GM12878 (cell line): Measurements from ENCODE around the gene IER5L. TPM values are rescaled to one million over a fixed set of nuclear protein-coding genes. Genes with fewer than 3 reads are reported as not detected.

Experiments used
- ATAC-seq: fragments of 200-7000 bp; cut with Tn5 transposase; 3 replicates; pipeline ENCODE4 v1.9.1; 2020; ENCODE audit warnings: mild to moderate bottlenecking, moderate library complexity
- BruUV-seq: library from RNA; stranded (reverse); fragments of 400-500 nt; replicated peaks from 2 replicates; lab custom pipeline; 2021; lab: Mats Ljungman, UMichigan
- CTCF ChIA-PET: fragments of 300-600 bp; sonication (Branson Sonifier 250); formaldehyde crosslinking; extraction: SDS; loops from one replicate; lab custom pipeline; 2021; ENCODE audit warnings: inconsistent platforms; lab: Yijun Ruan, JAX
- POLR2A ChIA-PET: fragments of 350-600 bp; formaldehyde crosslinking; extraction: SDS; loops from one replicate; lab custom pipeline; 2021; ENCODE audit warnings: inconsistent platforms; lab: Charles Lee
- RAD21 ChIA-PET: fragments of 300-600 bp; sonication (Branson Sonifier 250); formaldehyde crosslinking; loops from one replicate; lab custom pipeline; 2023; ENCODE audit warnings: antibody characterized with exemption; ENCODE audit not compliant: unreplicated experiment; lab: Charles Lee
- SMC1A ChIA-PET: fragments of 300-600 bp; sonication (Branson Sonifier 250); formaldehyde crosslinking; loops from one replicate; lab custom pipeline; 2023; ENCODE audit not compliant: unreplicated experiment, uncharacterized antibody; lab: Charles Lee
- DNase-seq: peaks from one replicate; pipeline ENCODE4 v3.0.0-alpha.2; 2011; ENCODE audit warnings: low read depth, low spot score
- FAIRE-seq: peaks from 3 replicates; lab custom pipeline; 2011; peaks lifted over from hg19 to GRCh38; lab: Jason Lieb, UNC
- H2AFZ ChIP-seq: 2 replicates; pipeline ENCODE4 v1.6.0; 2011; ENCODE audit warnings: low read depth, low read length, control low read depth; ENCODE audit not compliant: control insufficient read depth
- H3K27ac ChIP-seq: 2 replicates; pipeline ENCODE4 v1.5.1; 2011; ENCODE audit warnings: control low read depth; ENCODE audit not compliant: control insufficient read depth, insufficient read depth
- H3K27me3 ChIP-seq, 2 experiments: replicated peaks in 1 of 2; 2 replicates each; pipeline versions ENCODE4 v1.6.0 to v1.6.1; 2011; ENCODE audit warnings: low read length in 1 of 2; ENCODE audit not compliant: control insufficient read depth in 2 of 2, insufficient read depth in 2 of 2
- H3K36me3 ChIP-seq, 2 experiments: 2 replicates each; pipeline ENCODE4 v1.5.1; 2011; ENCODE audit warnings: low read length in 1 of 2; ENCODE audit not compliant: control insufficient read depth in 2 of 2, insufficient read depth in 2 of 2
- H3K4me1 ChIP-seq: 2 replicates; pipeline ENCODE4 v1.6.1; 2011; ENCODE audit warnings: mild to moderate bottlenecking, low read length, moderate library complexity, mixed read lengths; ENCODE audit not compliant: control insufficient read depth, insufficient read depth
- H3K4me2 ChIP-seq: 2 replicates; pipeline ENCODE4 v1.6.0; 2011; ENCODE audit warnings: control low read depth; ENCODE audit not compliant: control insufficient read depth, insufficient read depth
- H3K4me3 ChIP-seq: fragments of 200-600 bp; sonication (generic); 2 replicates; pipeline ENCODE4 v1.5.1; 2016
- H3K79me2 ChIP-seq: 2 replicates; pipeline ENCODE4 v1.6.0; 2011; ENCODE audit warnings: low read length; ENCODE audit not compliant: control insufficient read depth, insufficient read depth
- H3K9ac ChIP-seq: 2 replicates; pipeline ENCODE4 v1.8.0; 2011; ENCODE audit warnings: low read length, control low read depth, mixed read lengths; ENCODE audit not compliant: control insufficient read depth, insufficient read depth
- H3K9me3 ChIP-seq: replicated peaks from 3 replicates; pipeline ENCODE4 v1.5.1; 2011; ENCODE audit warnings: mild to moderate bottlenecking, low read length; ENCODE audit not compliant: control insufficient read depth, insufficient read depth
- H4K20me1 ChIP-seq: 2 replicates; pipeline ENCODE4 v1.6.0; 2011; ENCODE audit not compliant: control insufficient read depth, insufficient read depth
- ASH2L ChIP-seq: fragments of 300-600, 200-600 bp; sonication (generic); IDR thresholded peaks from 2 replicates; pipeline ENCODE4 v1.6.1; 2017; ENCODE audit warnings: low read depth, mild to moderate bottlenecking, borderline replicate concordance
- ATF7 ChIP-seq: fragments of 450-650 bp; IDR thresholded peaks from 2 replicates; pipeline ENCODE4 v1.6.1; 2016; ENCODE audit warnings: low read depth, mild to moderate bottlenecking
- BACH1 ChIP-seq: fragments of 450-650 bp; IDR thresholded peaks from 2 replicates; pipeline ENCODE4 v1.6.1; 2017; ENCODE audit warnings: mild to moderate bottlenecking, borderline replicate concordance
- ESRRA ChIP-seq: IDR thresholded peaks from 2 replicates; pipeline ENCODE4 v1.6.1; 2012; ENCODE audit warnings: mild to moderate bottlenecking, low read length, improper control_type of control experiment
- HDGF ChIP-seq: fragments of 450-650 bp; IDR thresholded peaks from 2 replicates; pipeline ENCODE4 v1.6.1; 2016; ENCODE audit warnings: antibody characterized with exemption
- NRF1 ChIP-seq: conservative IDR thresholded peaks from 2 replicates; pipeline ENCODE4 v1.6.1; 2011; ENCODE audit warnings: mild to moderate bottlenecking, low read depth, low read length, improper control_type of control experiment
- PML ChIP-seq: IDR thresholded peaks from 2 replicates; pipeline ENCODE4 v1.6.1; 2012; ENCODE audit warnings: low read length, inconsistent platforms
- POLR2AphosphoS5 ChIP-seq: IDR thresholded peaks from 2 replicates; pipeline ENCODE4 v1.6.1; 2011; ENCODE audit warnings: mild to moderate bottlenecking, low read length, inconsistent platforms
- SPI1 ChIP-seq: IDR thresholded peaks from 2 replicates; pipeline ENCODE4 v1.6.1; 2011; ENCODE audit warnings: low read depth, mild to moderate bottlenecking, low read length, moderate library complexity, borderline replicate concordance; ENCODE audit not compliant: insufficient read depth
- ZSCAN29 ChIP-seq: fragments of 450-650 bp; IDR thresholded peaks from 2 replicates; pipeline ENCODE4 v1.6.1; 2017; ENCODE audit warnings: mild to moderate bottlenecking, moderate library complexity
- WGBS: methylation state at CpG from one replicate; pipeline ENCODE4 v1.1.6; 2016; ENCODE audit warnings: low lambda C conversion rate; ENCODE audit not compliant: insufficient replicate concordance, insufficient coverage; ENCODE audit errors: missing lambda C conversion rate; 5-methylcytosine and 5-hydroxymethylcytosine counted together
- in situ Hi-C: fragments of 300-500 bp; cut with MboI; formaldehyde crosslinking; loops from 9 replicates; pipeline ENCODE4 v1.14.3; 2018; ENCODE audit warnings: mixed read lengths
- intact Hi-C: fragments of 100-400 bp; cut with micrococcal nuclease; formaldehyde crosslinking; loops from one replicate; pipeline ENCODE4 v1.14.2; 2022; ENCODE audit not compliant: unreplicated experiment
- polyA plus RNA-seq, 11 experiments: library from polyadenylated mRNA; depleted of rRNA in 4 of 11; unstranded in 6 of 11; stranded (reverse) in 5 of 11; fragments of >200 nt; fragmentation: Nextera tagmentation in 4 of 11; fragmentation: Illumina TruSeq in 1 of 11; extraction: Ambion mirVana in 4 of 11; extraction: Trizol in 1 of 11; gene quantifications; 1 replicate in 1 of 11; 2 replicates in 10 of 11; pipeline versions ENCODE4 v1.2.1 to v1.2.3, GENCODE V29; 2011 to 2016; ENCODE audit warnings: inconsistent platforms in 2 of 11, missing spikeins in 2 of 11, low read depth in 1 of 11
- total RNA-seq, 4 experiments: library from RNA; depleted of rRNA in 3 of 4; stranded (reverse); fragments of >200 nt in 3 of 4; fragmentation: Illumina TruSeq in 1 of 4; extraction: Trizol in 1 of 4; gene quantifications; 2 replicates each; pipeline versions ENCODE4 v1.2.1 to v1.2.3, GENCODE V29; 2013 to 2021
- TF ChIP-seq, protein P1 (sequence below): fragments of 450-650 bp; formaldehyde crosslinking; IDR thresholded peaks from 2 replicates; pipeline ENCODE4 v1.5.0; 2022; ENCODE audit warnings: mild to moderate bottlenecking, missing genetic modification characterization
- TF ChIP-seq, protein P2 (sequence below): fragments of 450-650 bp; formaldehyde crosslinking; IDR thresholded peaks from 2 replicates; pipeline ENCODE4 v1.4.0; 2020; ENCODE audit warnings: mild to moderate bottlenecking, moderate library complexity

Gene IER5L
- total and polyA plus RNA-seq, 10 of the 15 experiments (the other 5 are each of a cell fraction or from before 2014, with no cell fraction given): 0.04 to 1.4 (median 0.17) TPM

DNA sequence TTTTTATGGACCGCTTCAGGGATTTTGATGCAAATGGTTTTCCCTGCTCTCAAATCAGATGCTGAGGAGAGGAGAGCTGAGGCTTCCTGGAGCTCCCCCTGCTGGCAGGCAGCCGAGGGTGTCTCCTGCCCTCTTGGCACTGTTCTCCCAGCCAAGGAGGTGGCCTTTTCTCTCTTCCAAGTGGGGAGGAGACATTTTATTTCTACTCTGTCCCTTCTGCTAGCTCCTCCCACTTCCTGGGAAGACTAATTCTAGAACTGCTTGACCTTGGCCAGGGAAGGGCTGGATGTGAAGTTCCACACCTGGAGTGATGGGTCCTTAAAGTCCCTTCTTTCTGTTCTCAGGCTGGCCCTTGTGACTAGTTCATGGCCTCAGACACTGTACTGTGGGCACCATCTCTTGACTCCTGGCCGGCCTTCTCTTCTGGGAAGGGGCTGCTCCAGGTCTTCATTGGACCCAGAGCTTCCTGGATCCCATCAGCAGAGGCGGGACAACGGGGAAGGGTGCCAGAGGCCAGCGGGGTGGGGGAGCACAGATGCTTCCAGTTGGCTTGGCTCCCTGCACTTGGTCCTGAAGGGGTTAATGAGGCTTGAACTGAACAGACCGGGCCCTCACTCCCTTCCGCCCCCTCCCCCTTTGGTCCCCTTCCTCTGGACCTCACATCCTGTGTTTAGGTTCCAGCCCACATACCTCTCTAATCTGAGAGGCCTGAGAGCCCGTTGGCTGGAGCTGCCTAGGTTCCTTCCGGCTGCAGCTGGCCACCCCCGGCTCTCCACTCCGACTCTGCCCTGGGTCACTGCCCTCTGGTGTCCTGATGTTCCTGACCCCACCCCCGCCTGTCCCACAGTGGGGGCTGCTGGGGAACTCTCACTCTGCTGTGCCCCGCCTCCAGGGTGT is 34.8 kb downstream of the IER5L start (continued):
- TF ChIP-seq, protein P1, sequence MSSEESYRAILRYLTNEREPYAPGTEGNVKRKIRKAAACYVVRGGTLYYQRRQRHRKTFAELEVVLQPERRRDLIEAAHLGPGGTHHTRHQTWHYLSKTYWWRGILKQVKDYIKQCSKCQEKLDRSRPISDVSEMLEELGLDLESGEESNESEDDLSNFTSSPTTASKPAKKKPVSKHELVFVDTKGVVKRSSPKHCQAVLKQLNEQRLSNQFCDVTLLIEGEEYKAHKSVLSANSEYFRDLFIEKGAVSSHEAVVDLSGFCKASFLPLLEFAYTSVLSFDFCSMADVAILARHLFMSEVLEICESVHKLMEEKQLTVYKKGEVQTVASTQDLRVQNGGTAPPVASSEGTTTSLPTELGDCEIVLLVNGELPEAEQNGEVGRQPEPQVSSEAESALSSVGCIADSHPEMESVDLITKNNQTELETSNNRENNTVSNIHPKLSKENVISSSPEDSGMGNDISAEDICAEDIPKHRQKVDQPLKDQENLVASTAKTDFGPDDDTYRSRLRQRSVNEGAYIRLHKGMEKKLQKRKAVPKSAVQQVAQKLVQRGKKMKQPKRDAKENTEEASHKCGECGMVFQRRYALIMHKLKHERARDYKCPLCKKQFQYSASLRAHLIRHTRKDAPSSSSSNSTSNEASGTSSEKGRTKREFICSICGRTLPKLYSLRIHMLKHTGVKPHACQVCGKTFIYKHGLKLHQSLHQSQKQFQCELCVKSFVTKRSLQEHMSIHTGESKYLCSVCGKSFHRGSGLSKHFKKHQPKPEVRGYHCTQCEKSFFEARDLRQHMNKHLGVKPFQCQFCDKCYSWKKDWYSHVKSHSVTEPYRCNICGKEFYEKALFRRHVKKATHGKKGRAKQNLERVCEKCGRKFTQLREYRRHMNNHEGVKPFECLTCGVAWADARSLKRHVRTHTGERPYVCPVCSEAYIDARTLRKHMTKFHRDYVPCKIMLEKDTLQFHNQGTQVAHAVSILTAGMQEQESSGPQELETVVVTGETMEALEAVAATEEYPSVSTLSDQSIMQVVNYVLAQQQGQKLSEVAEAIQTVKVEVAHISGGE: no peak

DNA sequence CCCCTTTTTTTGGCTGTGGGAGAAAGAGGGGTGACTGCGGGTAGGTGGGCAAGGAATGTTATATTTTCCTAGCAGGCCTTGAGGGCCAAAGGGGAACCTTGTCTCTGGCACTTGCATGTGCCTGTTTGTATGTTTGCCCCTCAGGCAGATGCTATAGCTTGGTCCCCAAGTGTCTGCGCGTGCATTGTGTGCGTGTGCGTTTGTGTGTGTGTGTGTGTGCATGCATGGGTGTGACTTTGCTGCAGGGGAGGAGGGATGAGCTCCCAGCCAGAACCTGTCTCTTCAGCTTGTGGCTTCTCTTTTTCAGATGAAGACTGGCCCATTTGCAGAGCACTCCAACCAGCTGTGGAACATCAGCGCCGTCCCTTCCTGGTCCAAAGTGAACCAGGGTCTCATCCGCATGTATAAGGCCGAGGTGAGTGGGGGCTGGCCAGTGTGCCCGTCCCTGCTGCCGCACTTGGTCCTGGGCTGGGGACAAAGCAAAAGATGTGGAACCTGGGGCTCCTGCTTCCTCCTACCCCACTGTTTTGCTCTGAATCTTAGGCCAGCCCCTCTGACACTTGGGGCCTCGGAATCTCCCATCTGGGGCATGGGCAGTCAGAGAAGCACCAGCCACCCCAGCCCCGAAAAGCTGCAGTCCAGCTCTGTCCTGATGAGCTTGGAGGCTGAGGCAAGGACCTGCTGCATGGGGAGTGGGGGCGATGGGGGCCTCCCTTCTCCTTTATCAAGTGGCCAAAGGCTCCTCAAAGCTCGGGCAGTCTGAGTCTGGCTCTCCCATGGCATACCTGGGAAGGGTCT is 35.7 kb downstream of the IER5L start:
- POLR2A ChIA-PET: interaction anchor here (0.8 to 2.7 kb wide), 18 partner anchors 11 to 485 kb away, joined by 3 to 11 read pairs (median 3); partner anchors contain the start of genes IER5L, NTMT1 and SH3GLB2
- H3K4me1 ChIP-seq: peaks cover 43% of the 10 kb centered on the region
- peaks cover 7% of the 10 kb centered on the region for H3K79me2 ChIP-seq
- no peaks in the 10 kb centered on the region for H3K27me3 ChIP-seq
- in situ Hi-C loops (no loop called here), intact Hi-C loops (no loop called here)
- H2AFZ ChIP-seq: no peak overlapping the region
- no peak overlapping the region; the same call in 1 of the 2 replicates for H3K4me3 ChIP-seq
- H3K9me3 ChIP-seq: no peaks in the 10 kb centered on the region
- peaks cover 0 to 19% of the 10 kb centered on the region in 2 experiments; a peak in 3 of 4 replicates for H3K36me3 ChIP-seq
- RAD21 ChIA-PET: interaction anchor here (0.6 to 7.8 kb wide), 21 partner anchors 11 to 483 kb away, joined by 3 to 197 read pairs (median 4); partner anchors contain the start of genes IER5L, NTMT1 and SH3GLB2
- DNase-seq (no peak), ATAC-seq (no peak), FAIRE-seq (no peak)
- BruUV-seq: TSS peak; percentile 49
- H3K9ac ChIP-seq: peak overlapping the region; percentile 10; the same call in 1 of the 2 replicates
- no peaks in the 10 kb centered on the region for H4K20me1 ChIP-seq
- CTCF ChIA-PET: interaction anchor here (0.6 to 11.0 kb wide), 44 partner anchors 10 to 780 kb away, joined by 3 to 273 read pairs (median 4); partner anchors contain the start of genes C9orf50, CRAT, DOLPP1 and ENDOG
- H3K27ac ChIP-seq: peak overlapping the region; percentile 100
- 84% methylated on average over 15 of the region's 15 CpGs for WGBS
- SMC1A ChIA-PET: interaction anchor here (0.7 to 8.1 kb wide), 13 partner anchors 9 to 482 kb away, joined by 3 to 116 read pairs (median 8); partner anchors contain the start of genes C9orf50, IER5L and NTMT1
- peak overlapping the region; percentile 71 for H3K4me2 ChIP-seq
- TF ChIP-seq BACH1: no peak
- peak; percentile 40; the same call in 1 of the 2 replicates for TF ChIP-seq HDGF
- TF ChIP-seq SPI1: no peak
- TF ChIP-seq POLR2AphosphoS5: no peak
- no peak for TF ChIP-seq ATF7
- no peak for TF ChIP-seq ESRRA
- no peak for TF ChIP-seq NRF1
- TF ChIP-seq ZSCAN29: no peak
- TF ChIP-seq, protein P2, sequence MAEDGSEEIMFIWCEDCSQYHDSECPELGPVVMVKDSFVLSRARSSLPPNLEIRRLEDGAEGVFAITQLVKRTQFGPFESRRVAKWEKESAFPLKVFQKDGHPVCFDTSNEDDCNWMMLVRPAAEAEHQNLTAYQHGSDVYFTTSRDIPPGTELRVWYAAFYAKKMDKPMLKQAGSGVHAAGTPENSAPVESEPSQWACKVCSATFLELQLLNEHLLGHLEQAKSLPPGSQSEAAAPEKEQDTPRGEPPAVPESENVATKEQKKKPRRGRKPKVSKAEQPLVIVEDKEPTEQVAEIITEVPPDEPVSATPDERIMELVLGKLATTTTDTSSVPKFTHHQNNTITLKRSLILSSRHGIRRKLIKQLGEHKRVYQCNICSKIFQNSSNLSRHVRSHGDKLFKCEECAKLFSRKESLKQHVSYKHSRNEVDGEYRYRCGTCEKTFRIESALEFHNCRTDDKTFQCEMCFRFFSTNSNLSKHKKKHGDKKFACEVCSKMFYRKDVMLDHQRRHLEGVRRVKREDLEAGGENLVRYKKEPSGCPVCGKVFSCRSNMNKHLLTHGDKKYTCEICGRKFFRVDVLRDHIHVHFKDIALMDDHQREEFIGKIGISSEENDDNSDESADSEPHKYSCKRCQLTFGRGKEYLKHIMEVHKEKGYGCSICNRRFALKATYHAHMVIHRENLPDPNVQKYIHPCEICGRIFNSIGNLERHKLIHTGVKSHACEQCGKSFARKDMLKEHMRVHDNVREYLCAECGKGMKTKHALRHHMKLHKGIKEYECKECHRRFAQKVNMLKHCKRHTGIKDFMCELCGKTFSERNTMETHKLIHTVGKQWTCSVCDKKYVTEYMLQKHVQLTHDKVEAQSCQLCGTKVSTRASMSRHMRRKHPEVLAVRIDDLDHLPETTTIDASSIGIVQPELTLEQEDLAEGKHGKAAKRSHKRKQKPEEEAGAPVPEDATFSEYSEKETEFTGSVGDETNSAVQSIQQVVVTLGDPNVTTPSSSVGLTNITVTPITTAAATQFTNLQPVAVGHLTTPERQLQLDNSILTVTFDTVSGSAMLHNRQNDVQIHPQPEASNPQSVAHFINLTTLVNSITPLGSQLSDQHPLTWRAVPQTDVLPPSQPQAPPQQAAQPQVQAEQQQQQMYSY (CRISPR knock-in tag): no peak
- no peak for TF ChIP-seq PML
- no peak for TF ChIP-seq ASH2L
